Heart right ventricle (tissue), 16 donors: Measurements from ENCODE around the gene PLCB4. TPM values are rescaled to one million over a fixed set of nuclear protein-coding genes. Genes with fewer than 3 reads are reported as not detected.

Experiments used
- ATAC-seq, 8 donors: fragments of 200-7000 bp; cut with Tn5 transposase; one replicate each; pipeline ENCODE4 v1.9.1; 2020; ENCODE audit warnings: mild to moderate bottlenecking in 8 of 8, moderate library complexity in 8 of 8, moderate number of reproducible peaks in 1 of 8
- DNase-seq, 2 donors: peaks; one replicate each; pipeline ENCODE4 v3.0.0-alpha.2; 2020
- H3K27ac ChIP-seq, 10 donors: fragments of 200-600 bp; sonication (generic) in 2 of 10; one replicate each; pipeline versions ENCODE4 v1.5.0 to v1.8.0; 2020 to 2022; ENCODE audit warnings: mild to moderate bottlenecking in 3 of 10
- H3K27me3 ChIP-seq, 7 donors: fragments of 200-600 bp; one replicate each; pipeline ENCODE4 v1.8.0; 2021 to 2022; ENCODE audit warnings: mild to moderate bottlenecking in 2 of 7
- H3K36me3 ChIP-seq, 9 donors: fragments of 200-600 bp; sonication (generic) in 1 of 9; one replicate each; pipeline versions ENCODE4 v1.5.0 to v1.8.0; 2020 to 2022; ENCODE audit warnings: mild to moderate bottlenecking in 2 of 9
- H3K4me1 ChIP-seq, 9 donors: fragments of 200-600 bp; sonication (generic) in 1 of 9; one replicate each; pipeline versions ENCODE4 v1.5.0 to v1.8.0; 2020 to 2022; ENCODE audit warnings: mild to moderate bottlenecking in 4 of 9
- H3K4me3 ChIP-seq, 10 donors: fragments of 200-600 bp; sonication (generic) in 2 of 10; one replicate each; pipeline versions ENCODE4 v1.5.0 to v1.8.0; 2020 to 2022; ENCODE audit warnings: mild to moderate bottlenecking in 7 of 10, moderate library complexity in 2 of 10
- H3K9me3 ChIP-seq, 11 donors: fragments of 200-600 bp in 10 of 11; sonication (generic) in 2 of 11; one replicate each; pipeline versions ENCODE4 v1.5.0 to v1.8.0; 2013 to 2022; ENCODE audit warnings: mild to moderate bottlenecking in 2 of 11, control low read depth in 1 of 11, moderate library complexity in 1 of 11
- WGBS, 2 donors: extraction: QIAGEN DNeasy Blood & Tissue Kit; methylation state at CpG; one replicate each; pipeline ENCODE4 v1.1.7; 2013; ENCODE audit warnings: inconsistent platforms in 1 of 2; 5-methylcytosine and 5-hydroxymethylcytosine counted together
- intact Hi-C, 10 donors: fragments of 100-400 bp; cut with DNase I; formaldehyde crosslinking; loops; one replicate each; pipeline versions ENCODE4 v1.11.1 to v1.14.2; 2022
- polyA plus RNA-seq, 2 donors: library from polyadenylated mRNA; stranded (reverse); fragments of 200-250 nt; gene quantifications; one replicate each; pipeline ENCODE4 v1.2.3, GENCODE V29; 2013
- total RNA-seq, 10 donors: library from RNA; stranded (reverse); fragmentation: NEBNext Ultra II Directional in 3 of 10; extraction: Animal tissue kit (Norgen Biotek cat#: 25700) in 3 of 10; gene quantifications; one replicate each; pipeline versions ENCODE4 v1.2.1 to v1.2.4, GENCODE V29; 2021 to 2023
- TF ChIP-seq, protein P1 (sequence below), 9 donors: fragments of 200-600 bp; sonication (generic) in 2 of 9; IDR thresholded peaks; one replicate each; pipeline versions ENCODE4 v1.5.0 to v1.8.0; 2021 to 2022; ENCODE audit warnings: antibody characterized with exemption in 9 of 9, mild to moderate bottlenecking in 5 of 9, moderate library complexity in 1 of 9
- donor health status: Arrhythmogenic right ventricular cardiomyopathy.
- donor health status: ischemic (EF 13 %, LVEDD 7.1; RV severe dilation, severe dysfunction).
- donor health status: healthy with polysubstance abuse.
- donor health status: DM: no; HTN: yes; CAD: no.
- donor health status: DM: no; HTN: no; CAD: no.
- donor health status: ischemic (EF 25% LVEDD 6.9; RV normal size, moderate dysfunction).
- donor health status: ischemic (EF 25% LVEDD 5.7; RV mildly dilated, moderate dysfunction).
- donor health status: healthy.
- donor health status: DM: yes; HTN: yes; CAD: no.
- donor health status: Ischemic cardiomyopathy.
- donor health status: ischemic (EF 35%, LVEDD 5.7; RV mildly dilated, moderate dysfunction).
- donor health status: nonischemic (EF 11% LVEDD 7.7; RV severe dilation, severe dysfunction).
- donor health status: DM: yes; HTN: yes; CAD: no.
- donor health status: PGD.
- donor health status: ischemic (EF 29% LVEDD 5.4; RV normal size, mild dysfunction).
- donor health status: nonischemic (EF 23%, LVEDD 6.1; RV moderate dilation, normal function).

The PLCB4 gene
- total and polyA plus RNA-seq, 12 donors, result 3.6 to 33.3 (median 28.4) TPM

DNA sequence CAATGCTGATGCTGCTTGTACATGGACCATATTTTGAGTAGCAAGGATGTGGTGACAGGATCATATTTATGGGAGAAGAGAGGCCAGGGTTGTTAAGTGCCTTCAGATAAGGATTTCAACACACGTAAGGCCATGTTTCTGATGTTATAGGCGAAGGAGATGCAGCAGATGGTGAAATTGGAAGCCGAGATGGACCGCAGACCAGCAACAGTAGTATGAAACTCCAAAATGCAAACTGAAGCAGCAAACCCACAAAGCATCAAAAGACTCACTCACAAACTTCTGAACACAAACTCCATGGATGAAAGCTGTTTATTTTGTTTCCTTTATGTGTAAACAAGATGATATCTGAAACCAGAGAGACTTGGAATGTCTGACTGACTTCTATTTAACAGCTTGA lies 409.9 kb downstream of the PLCB4 start:
- Histone ChIP-seq H3K27ac (no peak overlapping the region), H3K27me3 (no peaks in the 10 kb centered on the region), H3K4me1 (peaks cover 0 to 9% (median 0%) of the 10 kb centered on the region in 9 donors), H3K9me3 (no peaks in the 10 kb centered on the region), H3K36me3 (peaks cover 0 to 68% (median 0%) of the 10 kb centered on the region in 9 donors), H3K4me3 (no peak overlapping the region)
- no peak for ATAC-seq
- intact Hi-C loops, result loop anchor here in 1 of 10 donors (10.0 kb wide), 1 partner anchor 126 kb away; no protein-coding TSS in a partner anchor
- TF ChIP-seq, protein P1, sequence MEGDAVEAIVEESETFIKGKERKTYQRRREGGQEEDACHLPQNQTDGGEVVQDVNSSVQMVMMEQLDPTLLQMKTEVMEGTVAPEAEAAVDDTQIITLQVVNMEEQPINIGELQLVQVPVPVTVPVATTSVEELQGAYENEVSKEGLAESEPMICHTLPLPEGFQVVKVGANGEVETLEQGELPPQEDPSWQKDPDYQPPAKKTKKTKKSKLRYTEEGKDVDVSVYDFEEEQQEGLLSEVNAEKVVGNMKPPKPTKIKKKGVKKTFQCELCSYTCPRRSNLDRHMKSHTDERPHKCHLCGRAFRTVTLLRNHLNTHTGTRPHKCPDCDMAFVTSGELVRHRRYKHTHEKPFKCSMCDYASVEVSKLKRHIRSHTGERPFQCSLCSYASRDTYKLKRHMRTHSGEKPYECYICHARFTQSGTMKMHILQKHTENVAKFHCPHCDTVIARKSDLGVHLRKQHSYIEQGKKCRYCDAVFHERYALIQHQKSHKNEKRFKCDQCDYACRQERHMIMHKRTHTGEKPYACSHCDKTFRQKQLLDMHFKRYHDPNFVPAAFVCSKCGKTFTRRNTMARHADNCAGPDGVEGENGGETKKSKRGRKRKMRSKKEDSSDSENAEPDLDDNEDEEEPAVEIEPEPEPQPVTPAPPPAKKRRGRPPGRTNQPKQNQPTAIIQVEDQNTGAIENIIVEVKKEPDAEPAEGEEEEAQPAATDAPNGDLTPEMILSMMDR (IDR thresholded peaks at IDR 0.05), result no peak
- DNase-seq, result no peak
- 47 to 69% methylated on average over 4 of the region's 4 CpGs for WGBS, 2 donors

DNA sequence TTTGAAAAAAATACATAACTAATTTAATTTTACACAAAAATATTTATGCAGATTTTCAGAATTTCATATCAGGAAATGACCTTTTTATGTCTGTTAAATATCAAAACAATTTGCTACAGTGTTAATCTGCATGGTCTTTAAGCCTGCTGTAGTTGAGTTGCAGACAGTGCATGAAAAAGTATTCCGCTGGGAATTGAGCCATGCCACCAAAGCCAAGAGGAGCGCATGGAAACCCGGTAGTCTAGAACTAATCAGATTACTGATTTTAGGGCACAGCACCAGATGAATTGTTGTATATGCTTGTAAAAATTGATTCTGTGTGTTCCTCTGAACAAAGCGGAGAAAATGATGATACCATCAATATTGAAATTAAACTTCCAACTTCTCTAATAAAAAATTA lies 411.2 kb downstream of the PLCB4 start:
- intact Hi-C loops, result no loop called here
- H3K4me1 ChIP-seq, result peaks cover 0 to 9% (median 0%) of the 10 kb centered on the region in 9 donors
- H3K9me3 ChIP-seq, result no peaks in the 10 kb centered on the region
- no peaks in the 10 kb centered on the region for H3K27me3 ChIP-seq
- no peak overlapping the region for H3K27ac ChIP-seq
- H3K36me3 ChIP-seq, result peaks cover 0 to 55% (median 0%) of the 10 kb centered on the region in 9 donors
- TF ChIP-seq, protein P1 (IDR thresholded peaks at IDR 0.05), result no peak
- no peak for ATAC-seq
- no peak overlapping the region for H3K4me3 ChIP-seq
- WGBS, 2 donors, result 92 to 96% methylated on average over 4 of the region's 4 CpGs
- no peak for DNase-seq

- TF ChIP-seq, protein P1 (IDR thresholded peaks at IDR 0.05), result no peak
- no peak for DNase-seq
- no peak overlapping the region for H3K27ac ChIP-seq
- no peaks in the 10 kb centered on the region for H3K27me3 ChIP-seq
- peaks cover 0 to 34% (median 0%) of the 10 kb centered on the region in 9 donors for H3K36me3 ChIP-seq
- 88 to 96% methylated on average over 3 of the region's 3 CpGs for WGBS, 2 donors
- H3K9me3 ChIP-seq, result no peaks in the 10 kb centered on the region
- peaks cover 0 to 14% (median 0%) of the 10 kb centered on the region in 9 donors for H3K4me1 ChIP-seq
- ATAC-seq, result no peak
- intact Hi-C loops, result no loop called here
- no peak overlapping the region for H3K4me3 ChIP-seq
Measured at GRCh38 chr20:9482180-9482579, 413.3 kb downstream of the PLCB4 start.

DNA sequence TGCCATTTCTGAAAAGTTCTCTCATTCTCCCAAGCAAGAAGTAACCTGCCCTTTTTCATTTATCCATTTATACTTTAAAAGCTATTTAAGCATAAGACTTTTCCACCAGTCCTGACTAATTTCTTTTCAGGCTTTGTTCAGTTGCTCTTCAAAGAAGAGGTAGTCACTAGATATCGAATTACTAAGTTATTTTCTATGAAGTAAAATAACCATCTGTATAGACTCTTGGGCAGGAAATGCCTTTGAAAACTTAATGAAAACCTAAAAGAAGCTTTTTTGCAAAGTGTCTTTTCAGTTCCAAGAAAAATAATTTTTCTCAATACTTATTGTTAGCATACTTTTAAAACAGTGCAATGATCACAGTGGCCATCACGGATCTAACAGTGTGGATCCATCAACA lies 414.2 kb downstream of the PLCB4 start:
- no peaks in the 10 kb centered on the region for H3K27me3 ChIP-seq
- H3K4me3 ChIP-seq, result no peak overlapping the region
- H3K4me1 ChIP-seq, result peaks cover 0 to 14% (median 0%) of the 10 kb centered on the region in 9 donors
- no peaks in the 10 kb centered on the region for H3K9me3 ChIP-seq
- intact Hi-C loops, result no loop called here
- H3K36me3 ChIP-seq, result peaks cover 0 to 24% (median 0%) of the 10 kb centered on the region in 9 donors
- TF ChIP-seq, protein P1 (IDR thresholded peaks at IDR 0.05), result no peak
- no peak for DNase-seq
- ATAC-seq, result no peak
- WGBS, 2 donors, result 75 to 78% methylated on average over 2 of the region's 2 CpGs
- H3K27ac ChIP-seq, result no peak overlapping the region
